HS-27A (cell line): ENCODE results near the gene GFY.

Experiments
- DNase-seq: peaks from one replicate; pipeline ENCODE4 v3.0.0-alpha.2; 2012; ENCODE audit warnings: low read depth, missing footprints

The GFY gene

DNA sequence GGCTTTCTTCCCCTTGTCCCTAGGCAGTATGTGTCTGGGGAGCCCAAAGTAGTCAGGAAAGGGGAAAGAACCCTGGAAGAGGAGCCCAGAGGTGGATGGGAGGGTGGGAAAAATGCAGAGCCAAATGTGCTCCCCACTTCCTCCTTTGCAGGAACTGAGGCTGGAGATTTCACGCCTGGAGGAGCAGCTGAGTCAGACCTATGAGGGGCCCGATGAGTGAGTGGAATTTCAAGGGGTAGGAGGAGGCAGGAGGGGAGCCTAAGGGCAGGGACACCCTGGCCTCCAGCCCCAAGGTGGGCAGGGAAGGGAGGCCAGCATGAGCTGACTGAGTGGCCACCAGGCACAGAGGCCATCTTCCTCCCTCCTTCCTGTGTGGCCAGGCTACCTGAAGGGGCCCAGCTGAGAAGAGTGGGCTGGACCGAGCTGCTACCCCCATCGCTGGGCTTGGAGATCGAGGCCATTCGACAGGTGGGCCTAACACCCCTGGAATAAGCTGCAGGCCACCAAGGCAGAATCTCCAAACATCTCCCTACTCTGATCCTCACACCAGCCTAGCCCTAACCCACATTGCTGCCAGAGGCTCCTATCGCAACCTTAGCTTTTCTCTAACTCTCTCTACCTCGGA is 16.3 kb upstream of the GFY start:
- no peak for DNase-seq

DNA sequence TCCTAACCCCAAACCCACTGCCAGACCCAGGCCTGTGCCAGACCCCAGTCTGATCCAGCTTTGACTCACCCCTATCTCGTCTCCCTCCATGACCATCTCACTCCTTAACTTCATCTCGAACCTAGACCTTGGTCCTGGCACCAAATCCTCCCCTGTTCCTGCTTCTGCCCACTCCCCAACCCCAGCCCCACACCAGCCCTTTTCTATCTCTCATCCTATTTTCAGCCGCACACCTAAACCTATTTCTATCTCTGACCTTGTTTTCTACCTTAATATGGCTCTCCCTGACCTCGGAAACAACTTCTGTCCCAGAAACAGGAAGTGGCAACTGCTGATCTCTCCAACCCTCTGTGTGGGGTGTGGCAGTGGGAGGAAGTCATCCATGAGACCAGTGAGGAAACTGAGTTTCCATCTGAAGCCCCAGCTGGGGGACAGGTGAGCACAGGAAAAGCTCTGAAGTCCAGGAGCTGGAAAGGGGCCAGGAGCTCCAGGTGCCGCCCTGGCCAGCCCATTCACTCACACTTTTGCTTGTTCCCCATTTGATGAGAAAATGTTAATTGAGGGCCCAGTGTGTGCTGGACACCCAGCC is 15.7 kb upstream of the GFY start:
- DNase-seq, result no peak

DNA sequence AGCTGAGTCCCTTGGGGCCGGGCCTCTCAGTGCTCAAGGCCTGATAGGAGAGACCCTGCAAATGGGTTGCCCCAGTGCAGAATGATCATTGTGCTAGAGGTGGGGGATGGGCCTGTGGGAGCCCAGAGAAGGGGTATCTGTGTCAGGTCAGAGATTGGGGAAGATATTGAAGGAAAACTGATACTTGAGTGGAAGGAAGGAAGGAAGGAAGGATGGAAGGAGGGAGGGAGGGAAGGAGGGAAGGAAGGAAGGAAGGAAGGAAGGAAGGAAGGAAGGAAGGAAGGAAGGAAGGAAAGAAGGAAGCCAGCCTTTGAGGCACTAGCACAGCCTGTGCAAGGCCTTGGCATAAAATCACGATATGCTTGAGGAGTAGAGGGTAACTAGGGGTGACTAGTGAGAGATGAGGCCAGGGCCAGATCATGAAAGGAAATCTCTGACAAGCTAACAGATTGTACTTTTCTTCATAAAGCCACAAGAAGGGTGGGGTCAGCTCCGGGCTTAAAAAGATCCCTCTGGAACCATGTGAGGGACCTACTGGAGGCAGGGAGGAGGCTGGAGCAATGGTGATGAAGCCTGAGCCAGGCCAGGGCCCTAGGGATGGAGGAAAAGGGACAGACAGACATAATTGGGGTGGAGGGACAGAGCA is 13.4 kb upstream of the GFY start:
- no peak for DNase-seq

DNA sequence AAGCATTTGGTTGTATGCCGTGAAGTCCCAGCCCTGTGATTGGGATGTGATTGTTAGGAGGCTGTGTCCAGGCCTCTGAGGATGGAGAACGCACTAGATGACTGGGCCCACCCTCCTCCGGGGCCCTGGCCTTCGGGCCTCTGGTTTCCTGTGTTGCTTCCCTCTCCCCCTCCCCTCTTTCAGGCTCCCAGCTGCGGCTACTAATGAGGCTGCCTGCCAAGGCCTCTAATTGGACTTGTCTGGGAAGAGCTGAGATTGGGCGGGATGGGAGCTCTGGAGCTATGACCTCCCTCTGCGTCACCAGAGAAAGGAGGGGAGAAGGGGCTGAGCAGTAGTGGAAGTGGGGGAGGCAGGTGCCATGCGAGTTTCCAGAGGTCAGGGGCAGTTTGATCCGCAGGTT is 11.8 kb upstream of the GFY start:
- DNase-seq, result no peak

DNA sequence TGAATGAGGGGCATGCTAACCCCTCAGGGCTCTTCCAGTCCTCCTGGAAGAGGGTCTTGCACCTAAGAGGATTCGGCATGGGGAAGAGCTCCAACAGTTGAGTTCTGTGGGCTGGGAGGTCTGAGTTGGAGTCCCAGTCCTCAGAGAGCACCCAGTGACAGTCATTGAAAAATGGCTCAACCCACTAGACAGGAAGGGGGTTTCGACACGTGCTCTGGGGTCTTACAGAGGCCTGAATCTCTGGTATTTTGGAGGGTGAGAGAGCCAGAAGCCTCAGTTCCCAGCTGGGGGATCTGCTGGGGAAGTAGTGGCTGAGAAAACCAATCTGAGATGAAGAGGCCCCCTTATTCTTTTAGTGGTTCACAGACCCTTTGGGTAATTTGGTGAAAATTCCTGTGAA is 10.9 kb upstream of the GFY start:
- DNase-seq, result no peak

DNA sequence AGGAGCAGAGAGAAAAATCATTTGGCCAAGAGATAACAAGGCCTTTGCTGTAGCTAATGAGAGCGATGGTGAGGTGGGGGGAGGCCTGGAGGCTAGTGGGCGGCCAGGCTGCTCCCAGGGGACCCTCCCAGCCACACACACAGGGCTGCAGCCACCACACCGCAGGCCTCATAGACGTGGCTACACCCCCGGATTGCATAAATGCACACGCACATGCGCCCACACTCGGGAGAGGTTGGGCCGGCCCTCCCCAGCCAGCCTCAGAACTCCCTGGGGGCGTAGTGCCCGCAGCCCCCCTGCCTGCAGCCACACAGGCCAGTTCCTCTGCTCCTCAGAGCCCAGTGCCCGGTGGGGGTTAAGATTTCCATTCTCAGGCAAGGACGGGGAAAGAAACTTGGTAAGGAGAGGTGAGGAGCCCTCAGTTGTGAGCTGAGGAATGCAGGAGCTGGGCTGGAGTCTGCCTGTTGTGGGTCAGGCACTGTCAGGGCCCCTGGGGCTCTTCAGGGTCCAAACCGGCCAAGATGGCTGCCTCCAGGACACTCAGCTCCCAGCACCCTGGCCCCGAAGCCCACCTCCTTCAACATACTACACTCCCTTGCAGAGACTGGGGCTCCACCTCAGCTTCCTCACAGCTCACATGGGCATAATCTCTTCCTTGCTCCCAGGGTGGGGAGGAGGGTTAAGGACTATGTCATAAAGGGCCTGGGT is 9.9 kb upstream of the GFY start:
- no peak for DNase-seq

DNA sequence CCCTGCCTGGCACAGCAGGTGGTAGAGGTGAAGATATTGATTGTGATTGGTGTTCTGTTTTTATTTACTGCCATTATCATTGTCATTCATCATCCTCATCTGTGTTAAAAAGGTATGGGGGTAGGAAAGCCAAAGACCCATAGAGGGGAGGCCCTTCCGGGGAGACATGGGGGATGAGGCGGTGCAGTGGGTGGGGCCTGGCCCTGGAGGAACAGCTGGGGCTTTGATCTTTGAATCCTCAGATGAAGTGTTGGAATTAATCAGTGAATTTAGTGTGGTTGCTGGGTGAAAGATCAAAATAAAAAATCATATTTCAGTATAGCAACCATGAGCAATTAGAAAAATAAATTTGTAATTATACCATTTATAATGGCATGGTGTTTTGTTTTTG is 9.4 kb upstream of the GFY start:
- DNase-seq, result no peak

DNA sequence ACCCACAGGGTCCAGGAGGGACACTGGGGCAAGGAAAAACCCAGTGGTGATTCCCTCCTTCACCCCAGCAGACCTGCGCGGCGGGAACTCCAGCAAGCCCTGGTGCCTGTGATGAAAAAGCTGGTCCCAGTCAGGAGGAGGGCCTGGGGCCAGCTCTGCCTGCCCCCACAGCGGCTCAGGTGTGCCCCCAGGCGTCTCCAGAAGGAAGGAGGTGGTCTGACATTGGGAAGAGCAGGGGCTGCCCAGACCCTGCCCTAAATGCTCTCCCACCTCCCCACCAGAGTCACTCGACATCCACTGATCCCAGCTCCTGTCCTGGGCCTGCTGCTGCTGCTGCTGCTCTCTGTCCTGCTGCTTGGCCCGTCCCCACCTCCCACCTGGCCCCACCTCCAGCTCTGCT is 8.1 kb upstream of the GFY start:
- no peak for DNase-seq

DNA sequence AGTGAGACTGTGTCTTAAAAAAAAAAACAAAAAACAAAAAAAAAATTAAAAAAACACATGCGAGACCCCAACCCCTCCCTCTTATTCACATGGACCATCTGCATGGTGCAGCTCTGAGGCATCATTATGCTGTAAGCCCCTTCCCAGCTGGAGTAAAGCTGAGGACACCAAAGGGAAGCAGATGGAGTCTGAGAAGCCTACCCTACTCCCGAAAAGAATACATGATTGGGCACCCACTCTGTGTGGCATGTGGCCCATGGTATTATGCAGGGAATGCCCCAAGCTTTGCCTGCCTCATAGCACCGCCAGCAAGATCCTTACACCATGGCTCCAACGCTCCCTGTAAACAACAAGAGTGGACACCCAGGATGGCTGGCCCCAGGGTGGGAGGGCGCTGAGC is 6.7 kb upstream of the GFY start:
- DNase-seq, result no peak

DNA sequence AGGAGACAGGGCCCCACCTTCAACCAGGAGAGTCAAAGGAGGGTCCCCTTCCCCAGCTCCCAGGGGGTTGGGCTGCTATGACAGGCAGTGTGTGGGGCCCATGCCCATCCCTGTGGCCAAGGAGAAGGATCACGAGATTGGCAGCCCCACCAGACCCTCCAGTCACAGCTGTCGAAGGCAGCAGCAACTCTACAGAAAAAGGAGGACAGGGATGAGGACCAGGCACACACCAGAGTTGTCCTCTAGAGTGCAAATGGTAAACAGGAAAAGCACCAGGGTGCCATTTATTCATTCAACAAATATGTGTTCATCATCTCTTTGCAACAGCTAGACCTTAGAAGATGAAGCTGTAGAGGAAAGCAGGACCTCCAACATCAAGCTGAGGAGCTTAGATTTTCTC is 6.0 kb upstream of the GFY start:
- DNase-seq, result no peak

DNA sequence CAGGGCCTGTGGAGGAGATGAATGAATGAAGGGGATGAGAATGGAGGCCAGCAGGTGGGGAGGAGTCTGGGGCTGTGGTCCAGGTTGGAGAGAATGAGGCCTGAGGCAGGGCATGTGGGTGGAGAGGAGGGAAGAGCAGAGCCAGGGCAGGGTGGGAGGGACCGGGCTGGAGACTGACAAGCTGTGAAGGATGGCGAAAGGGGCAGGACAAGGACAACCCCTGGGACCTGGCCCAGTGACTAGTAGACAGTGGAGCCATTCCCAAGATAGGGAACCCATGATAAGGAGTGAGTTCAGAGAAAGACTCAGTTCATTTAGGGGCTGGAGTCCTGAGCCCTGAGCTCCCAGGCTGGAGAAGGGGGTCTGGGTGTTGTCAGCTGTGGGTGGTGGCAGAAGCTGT is 5.0 kb upstream of the GFY start:
- no peak for DNase-seq

DNA sequence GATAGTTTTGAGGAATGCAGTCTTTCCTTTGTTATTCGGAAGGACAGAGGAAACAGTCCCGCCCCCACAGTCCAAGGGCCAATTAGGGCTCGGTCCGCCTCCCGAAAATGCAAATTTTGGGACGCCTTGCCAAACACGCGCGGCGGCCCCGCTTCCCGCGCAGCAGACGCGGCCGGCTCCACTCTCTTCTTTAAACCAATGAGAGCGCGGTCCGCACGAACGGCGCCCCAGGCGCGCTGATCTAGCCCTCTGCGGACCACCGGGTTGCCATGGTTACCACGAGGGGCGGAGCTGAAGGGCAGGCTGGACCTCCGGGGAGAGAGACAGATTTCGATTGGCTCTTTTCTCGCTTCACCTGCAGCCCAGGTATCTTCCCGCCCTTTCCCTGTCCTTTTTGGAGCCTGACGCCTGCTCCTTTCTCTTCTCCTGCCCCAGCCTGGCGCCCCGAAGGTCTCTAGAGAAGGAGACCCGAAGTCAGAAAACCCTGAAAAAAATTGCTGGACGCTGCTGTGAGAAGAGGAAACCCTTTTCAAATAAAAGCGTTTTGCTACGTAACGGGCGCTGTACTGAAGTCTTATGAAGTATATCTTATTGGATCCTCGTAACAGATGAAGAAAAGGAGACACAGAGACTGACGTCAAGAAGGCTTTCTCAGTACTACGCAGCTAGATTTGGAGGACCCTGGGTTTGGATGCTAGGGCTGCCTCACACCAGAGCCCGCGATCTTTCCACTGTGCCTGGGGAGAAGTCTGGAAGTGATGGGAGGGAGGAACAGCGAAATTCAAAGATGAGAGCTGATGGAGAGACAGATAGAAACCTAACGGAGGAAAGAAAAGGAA is 3.9 kb upstream of the GFY start:
- no peak for DNase-seq

DNA sequence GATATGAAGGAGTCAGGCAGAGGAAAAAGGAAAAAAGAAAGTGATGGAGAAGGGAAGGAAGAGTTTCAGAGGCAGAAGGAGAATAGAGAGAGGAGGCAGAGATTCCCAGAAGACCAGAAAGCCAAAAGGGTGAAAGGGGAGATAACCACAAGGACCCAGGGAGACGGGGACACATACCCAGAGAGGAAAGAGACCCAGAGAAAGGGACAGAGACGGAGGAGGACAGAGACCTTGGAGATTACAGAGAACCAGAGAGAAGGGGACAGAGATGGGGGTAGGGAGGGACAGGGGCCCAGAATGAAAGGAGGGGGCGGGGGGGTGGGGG is 3.3 kb upstream of the GFY start:
- DNase-seq, result no peak

DNA sequence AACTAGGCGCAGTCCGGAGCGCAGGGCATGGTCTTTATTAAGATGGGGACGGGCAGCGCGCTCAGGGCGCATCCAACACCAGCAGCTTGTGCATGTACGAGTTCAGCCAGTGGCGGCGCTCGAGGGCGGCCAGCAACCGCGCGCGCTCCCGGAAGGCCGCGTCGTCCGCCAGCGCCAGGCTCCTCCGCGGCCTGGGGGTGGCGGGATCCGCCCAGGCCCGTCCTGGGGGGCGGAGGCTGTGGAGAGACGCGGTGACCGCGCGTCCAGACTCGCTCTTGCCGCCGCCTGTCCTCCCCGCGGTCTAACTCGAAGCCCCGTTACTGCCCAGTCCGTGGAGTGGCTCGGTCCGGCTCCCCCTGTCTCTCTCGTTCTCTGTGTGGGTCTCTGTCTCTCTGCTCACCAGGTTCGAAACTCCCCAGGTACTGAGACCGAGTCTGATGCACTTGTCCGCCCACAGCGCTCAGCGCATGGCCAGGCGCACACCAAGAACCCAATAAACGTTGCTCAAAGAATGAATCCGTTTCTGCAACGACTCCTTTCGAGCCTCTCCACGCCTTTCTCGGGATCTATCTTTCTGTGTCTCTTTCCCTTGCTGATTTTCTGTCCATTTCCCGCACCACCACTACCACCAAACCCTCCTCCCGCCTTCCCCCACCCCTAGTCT is 2.6 kb upstream of the GFY start:
- DNase-seq, result no peak

DNA sequence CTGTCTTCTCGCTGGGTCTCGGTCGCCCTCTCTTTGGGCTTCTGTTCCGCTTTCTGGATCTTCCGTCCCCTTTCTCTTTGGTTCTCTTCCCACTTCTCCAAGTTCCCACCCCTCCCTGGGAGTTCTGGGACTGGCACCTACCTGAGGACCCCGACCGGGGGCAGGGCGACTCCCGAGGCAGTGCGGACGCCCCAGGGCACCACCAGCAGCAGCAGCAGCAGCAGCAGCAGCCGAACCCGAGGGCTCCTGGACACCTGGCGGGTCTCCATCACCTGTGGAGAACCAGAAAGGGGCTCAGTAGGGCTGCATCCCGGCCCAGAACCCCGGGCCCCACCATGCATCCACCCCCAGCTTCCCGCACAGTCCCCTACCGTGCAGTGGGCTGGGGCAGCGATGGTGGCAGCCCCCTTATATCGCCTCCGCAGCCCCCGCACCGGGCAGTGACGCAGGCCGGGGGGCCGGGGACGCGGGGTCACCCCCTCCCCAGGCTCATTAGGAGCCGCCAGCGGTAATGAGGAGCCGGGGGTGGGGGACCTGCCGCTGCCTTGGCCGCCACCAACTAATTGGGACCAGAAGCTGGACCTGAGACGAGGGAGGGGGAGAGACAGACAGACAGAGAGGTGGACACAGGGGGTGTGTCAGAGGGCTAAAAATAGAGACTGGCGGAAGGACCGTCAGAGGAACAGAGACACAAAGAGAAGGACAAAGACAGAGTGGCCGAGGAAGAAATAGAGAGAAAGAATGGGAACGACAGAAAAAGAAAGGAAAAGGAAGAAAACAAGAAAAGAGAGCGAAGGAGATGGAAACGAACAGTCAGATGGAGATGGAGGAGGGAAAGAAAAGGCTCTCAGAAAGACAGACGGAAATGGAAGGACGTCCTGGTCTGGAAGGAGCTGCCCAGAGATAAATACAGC is 1.9 kb upstream of the GFY start, which contains the start of gene PTH2:
PTH2 (minus strand) TSS at position 371 of the 914 bp plus-strand sequence; CDS start at position 269, 102 bp downstream.
- DNase-seq, result no peak

DNA sequence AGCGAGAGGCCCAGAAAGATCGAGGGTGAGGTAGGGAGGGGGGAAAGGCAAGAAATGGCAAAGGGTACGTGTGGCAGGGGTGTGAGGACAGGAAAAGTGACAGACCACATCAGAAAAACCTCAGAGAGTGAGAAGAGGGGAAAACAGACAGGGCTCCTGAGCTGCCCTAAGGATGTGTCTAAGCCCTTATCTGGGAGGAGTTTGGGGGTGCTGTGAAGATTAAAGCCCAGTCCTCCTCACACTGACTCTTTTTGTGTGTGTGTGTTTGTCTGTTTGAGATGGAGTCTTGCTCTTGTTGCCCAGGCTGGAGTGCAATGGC is 1.2 kb upstream of the GFY start:
- no peak for DNase-seq

DNA sequence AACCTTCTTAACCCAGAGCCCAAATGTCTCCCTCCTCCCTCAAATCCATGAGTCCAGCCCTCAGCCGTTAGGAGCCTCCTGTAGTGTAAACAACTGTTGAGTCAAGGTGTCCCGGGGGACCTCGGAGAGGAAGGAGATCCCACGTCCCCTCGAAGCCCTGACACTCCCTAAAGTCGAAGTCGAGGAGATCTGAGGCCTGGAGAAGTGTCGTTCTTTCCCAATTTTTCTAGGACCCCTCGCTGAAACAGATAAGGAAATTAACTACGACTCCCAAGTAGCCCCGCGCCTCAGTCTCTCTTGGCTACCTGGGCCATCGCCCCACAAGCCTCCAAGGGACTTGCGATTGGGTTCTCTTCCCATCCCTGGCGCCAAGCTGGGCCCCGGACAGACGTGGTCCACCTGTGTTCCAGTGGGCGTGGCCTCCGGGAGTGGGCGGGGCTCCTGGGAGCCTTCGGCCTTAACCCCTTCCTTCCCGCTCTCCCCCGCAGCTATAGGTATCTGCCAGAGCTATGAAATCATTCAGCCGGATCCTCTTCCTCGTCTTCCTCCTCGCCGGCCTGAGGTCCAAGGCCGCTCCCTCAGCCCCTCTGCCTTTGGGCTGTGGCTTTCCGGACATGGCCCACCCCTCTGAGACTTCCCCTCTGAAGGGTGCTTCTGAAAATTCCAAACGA is 869 bp downstream of the GFY start:
- DNase-seq, result no peak

DNA sequence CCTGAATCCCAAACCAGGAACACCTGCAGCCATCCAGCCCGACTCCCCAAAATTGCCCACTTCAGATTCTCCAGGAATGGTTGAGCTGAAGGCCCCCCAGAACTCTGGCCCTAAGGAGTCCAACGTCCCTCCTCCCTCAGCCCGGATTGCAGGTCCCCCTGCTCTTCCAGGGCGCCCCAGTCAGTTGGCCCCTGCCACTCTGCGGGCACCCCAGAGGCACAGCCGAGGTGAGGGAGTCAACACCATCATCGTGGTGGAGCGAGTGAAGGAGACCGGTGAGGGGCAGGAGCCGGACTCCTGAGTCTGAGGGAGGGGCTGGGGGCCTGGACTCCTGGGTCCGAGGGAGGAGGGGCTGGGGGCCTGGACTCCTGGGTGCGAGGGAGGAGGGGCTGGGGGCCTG is 2.2 kb downstream of the GFY start:
- DNase-seq, result no peak

DNA sequence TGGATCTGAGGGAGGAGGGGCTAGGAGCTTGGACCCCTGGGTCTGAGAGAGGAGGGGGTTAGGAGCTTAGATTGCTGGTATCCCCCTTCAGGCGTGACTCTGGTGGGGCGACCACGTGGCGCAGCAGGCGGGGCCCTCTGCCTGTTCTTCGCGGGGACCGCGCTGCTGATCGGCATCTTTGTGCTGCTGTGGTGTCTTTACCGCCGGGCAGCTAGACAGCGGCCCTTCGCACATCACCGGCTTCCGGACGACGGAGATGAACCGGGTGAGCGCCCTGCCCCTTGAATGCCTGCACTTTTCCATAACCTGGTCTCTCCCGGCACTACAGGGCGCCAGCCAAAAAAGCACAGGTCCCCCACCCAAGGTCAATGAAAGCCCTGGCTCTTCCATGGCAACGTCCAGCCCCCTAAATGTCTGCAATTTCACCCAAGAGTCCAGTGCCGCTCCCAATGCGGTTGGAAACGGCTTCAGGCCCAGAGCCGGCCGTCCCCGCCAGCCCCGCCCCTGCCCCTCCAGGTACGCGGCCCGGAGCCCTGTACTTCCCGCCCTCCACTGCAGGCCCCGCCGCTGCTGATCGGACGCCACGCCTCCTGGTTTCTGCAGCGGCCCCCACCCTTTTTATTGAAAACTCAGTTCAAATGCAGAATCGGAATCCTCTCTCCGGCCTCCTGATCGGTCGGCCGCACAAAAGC is 2.8 kb downstream of the GFY start:
- no peak for DNase-seq
